ENCODE data around the gene PHACTR1.

PHACTR1 gene

DNA sequence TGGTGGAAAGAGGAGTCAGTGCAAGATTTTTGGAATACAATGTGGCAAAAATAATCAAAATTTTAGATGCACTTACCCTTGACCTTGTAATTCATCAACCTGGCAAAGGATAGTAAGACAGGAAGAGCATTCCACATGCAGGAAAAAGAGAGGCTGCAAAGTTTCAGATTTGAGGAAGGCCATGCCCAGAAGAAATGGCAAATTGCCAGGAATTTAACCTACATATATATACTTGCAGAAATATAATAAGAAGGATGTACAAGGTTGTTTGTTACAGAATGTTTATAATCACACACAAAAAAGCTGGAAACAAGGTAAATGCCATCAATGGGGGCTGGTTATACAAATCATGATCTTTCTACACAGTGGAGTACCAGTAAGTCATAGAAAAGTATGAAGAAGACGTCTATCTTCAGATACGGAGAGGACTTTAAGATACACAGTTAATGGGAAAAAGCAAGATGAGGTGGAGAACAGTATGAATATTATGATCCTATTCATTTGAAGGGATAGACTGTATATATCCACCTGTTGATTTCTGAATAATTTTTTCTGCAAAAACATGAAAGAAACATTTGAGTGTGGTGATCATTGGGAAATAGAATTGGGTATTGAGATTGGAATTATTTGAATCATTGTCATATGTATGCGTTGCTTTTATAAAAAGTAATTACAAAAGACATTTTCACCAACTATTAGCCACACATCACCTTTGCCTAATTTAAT, 358.0 kb downstream of the PHACTR1 start:
- no peak for DNase-seq (ENCODE audit: low spot score)

DNA sequence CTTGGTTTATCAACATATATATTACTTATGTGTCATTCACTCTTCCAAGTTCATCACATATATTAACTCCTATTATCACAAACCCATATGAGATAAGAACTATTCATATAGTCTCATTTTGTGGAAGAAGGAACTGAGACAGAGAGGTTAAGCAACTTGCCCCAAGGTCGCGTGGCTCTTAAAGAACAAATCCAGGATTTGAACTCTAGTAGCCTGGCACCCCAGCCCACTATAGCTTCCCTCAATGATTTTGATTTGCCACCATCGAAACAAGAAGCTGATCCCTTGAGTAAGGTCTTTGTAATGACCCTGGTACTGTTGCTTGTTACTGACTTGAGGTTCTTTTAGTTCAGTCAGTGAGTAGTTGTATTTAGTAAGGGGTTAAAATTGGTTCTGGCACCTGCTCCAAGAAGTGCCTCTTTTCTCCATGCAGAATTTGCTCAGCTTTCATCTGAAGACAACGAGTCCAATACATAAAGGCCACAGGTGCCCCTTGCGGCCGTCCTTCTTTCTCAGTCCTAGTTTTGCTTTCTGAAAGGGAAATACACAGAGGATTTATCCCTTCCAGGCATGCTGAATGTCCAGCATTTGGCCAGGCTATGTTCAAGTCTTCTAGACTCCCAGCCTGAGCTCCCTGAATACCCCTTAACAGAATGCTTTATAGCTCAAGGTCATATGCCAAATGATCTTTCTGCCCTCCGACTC, 358.7 kb downstream of the PHACTR1 start:
- DNase-seq (ENCODE audit: low spot score) = no peak

- no peak for DNase-seq (ENCODE audit: low spot score)
These were observed 360.0 kb downstream of the PHACTR1 start for GRCh38 chr6:13076575-13076974.

DNA sequence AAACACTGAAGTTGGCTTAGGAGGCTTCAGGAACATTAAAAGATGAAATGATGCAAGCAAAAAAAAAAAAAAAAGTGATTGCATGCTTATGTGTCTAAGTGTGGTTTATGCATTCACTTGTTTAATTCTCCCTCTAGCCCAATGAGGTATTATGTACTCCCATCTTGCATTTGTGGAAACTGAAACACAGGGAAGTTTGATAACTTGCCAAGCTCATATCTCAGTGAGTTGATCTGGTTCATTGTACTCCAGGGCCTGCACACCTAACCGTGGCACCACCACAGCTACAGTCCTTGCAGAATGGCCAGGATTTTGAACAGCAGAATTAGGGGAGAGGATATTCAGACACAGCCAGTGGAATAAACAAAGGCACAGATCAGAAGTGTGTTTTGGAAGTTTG, 360.6 kb downstream of the PHACTR1 start:
- no peak for DNase-seq (ENCODE audit: low spot score)

DNA sequence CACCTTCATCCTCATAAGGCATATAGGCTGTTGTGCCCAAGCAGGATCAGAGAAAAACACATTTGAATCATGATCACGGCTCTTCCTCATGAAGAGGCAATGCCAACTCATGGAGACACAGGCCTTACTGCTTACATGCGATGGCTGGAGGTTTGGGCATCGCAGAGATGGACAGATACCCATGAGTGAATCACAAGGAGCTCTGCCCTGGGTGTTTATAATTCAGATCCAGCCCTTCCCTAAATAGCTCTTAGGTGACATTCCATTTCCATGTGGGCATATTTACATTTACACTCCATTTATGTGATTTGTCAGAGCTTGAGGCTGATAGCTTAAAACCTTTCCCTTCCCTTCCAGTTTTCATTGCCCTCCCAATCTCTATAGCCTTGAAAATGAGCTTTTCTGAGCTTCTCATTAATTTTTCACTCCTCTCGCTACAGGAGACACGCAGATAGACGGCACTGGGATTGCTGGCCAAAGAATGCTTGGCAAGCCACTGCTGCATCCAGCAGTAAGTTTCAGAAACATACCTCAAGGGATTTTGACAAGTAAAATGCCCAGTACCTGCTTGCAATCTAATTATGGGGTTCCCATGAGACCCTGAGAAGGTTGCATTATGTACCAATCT, 362.6 kb downstream of the PHACTR1 start:
- DNase-seq (ENCODE audit: low spot score) = no peak

DNA sequence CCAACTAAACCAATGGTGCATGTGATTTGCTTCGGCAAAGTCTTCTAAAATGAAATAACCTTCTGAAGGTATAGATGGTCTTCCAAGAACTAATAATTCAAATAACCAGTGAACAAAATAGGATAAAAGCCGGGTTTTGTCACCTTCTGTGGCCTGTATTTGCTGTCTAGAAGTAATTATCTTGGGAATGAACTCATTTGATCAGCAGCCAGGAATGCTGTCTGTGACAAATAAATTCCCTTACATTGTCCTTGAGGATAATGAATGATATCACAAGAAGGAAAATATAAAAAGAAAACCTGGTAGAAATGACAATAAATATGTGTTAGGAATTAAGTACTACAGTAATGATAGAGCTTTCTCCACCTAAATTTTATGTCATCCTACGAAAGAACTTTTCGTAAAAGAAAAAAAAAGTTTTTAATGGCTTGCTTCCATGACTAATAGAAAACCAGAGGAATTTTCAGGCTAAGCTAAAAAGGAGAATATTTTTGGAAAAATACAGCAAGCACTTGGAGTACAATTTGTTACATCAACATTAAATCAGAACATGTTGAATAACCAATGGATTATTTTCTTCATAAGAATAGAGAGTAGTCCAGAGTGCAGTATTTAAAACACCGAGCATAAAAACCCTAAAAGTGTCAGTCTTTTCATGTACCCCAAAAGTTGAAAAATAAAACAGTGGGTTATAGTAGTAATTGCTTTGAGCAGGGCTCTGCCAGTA, 364.1 kb downstream of the PHACTR1 start:
- no peak for DNase-seq (ENCODE audit: low spot score)

GRCh38 chr6:13081189-13081563, 364.6 kb downstream of the PHACTR1 start:
- no peak for DNase-seq (ENCODE audit: low spot score)

DNA sequence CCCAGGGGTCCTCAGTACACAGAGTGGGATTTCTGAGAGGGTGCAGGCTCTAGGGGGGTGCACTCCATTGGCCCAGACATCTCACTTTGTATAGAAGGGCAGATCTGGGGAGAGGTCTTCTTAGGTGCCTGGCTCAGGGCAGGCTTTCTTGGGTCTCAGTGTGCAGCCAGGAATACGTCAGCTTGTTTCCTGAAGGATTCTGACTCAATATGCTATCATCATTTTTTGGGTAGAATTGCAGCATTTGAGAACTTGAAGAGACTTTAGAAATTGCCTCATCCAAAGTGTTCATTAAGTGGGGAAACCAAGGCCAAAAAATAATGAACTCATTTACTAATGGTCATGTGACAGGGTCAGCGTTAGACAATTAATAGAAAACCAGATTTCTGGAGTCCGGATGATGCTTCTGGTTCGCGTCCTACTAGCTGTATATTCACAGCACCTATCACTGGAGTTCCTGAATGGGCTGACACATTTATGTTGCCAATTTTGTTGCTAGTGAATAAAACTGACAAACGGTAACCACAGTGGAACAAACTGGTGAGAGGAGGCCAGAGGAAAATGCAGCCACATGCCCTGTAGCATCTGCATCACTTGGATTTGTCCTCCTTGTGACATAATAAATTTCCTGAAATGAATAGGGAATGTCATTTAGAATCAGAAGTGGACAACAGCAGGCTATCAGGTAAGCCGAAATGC, 372.9 kb downstream of the PHACTR1 start:
- no peak for DNase-seq (ENCODE audit: low spot score)

GRCh38 chr6:13091192-13091591, 374.6 kb downstream of the PHACTR1 start:
- no peak for DNase-seq (ENCODE audit: low spot score)

GRCh38 chr6:13094781-13095425, 378.3 kb downstream of the PHACTR1 start:
- no peak for DNase-seq (ENCODE audit: low spot score)

DNA sequence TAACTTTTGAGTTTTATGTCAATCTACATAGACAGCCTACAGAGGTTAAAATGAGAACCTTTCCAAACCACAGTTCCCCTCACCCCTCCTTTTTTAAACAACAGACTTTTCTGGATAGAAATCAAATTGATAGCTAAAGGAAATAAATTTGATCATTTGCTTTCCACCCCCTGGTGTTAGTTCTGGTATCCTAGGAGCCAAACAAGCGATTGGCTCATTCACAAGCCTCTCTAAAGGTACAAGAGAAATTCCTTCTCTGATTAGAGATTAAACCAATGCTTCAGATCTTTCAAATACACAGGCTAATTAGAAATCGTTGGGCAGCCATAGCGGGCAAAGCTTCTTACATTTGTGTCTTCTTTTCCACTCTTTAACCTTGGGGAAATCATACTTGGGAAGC, 379.5 kb downstream of the PHACTR1 start:
- no peak for DNase-seq (ENCODE audit: low spot score)

DNA sequence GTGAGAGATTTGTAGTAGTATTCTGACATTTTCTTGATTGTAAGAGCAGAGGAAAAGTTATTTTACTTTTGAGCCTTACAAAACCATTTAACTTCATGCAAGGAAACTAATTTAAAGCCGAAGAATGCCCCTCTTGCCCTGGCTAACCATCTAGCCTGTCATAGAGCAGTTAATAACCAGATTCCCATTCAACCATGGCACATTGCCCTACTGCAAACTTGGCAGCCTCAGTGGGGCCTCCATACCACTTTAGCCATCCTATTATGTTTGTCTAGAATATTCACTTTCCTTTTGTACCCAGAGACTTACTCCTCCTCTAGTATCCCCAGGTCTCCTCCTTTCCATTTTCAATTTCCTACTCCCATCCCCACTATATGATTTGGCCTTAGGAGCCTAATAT, 380.9 kb downstream of the PHACTR1 start:
- no peak for DNase-seq (ENCODE audit: low spot score)

GRCh38 chr6:13098006-13098405, 381.4 kb downstream of the PHACTR1 start:
- no peak for DNase-seq (ENCODE audit: low spot score)

DNA sequence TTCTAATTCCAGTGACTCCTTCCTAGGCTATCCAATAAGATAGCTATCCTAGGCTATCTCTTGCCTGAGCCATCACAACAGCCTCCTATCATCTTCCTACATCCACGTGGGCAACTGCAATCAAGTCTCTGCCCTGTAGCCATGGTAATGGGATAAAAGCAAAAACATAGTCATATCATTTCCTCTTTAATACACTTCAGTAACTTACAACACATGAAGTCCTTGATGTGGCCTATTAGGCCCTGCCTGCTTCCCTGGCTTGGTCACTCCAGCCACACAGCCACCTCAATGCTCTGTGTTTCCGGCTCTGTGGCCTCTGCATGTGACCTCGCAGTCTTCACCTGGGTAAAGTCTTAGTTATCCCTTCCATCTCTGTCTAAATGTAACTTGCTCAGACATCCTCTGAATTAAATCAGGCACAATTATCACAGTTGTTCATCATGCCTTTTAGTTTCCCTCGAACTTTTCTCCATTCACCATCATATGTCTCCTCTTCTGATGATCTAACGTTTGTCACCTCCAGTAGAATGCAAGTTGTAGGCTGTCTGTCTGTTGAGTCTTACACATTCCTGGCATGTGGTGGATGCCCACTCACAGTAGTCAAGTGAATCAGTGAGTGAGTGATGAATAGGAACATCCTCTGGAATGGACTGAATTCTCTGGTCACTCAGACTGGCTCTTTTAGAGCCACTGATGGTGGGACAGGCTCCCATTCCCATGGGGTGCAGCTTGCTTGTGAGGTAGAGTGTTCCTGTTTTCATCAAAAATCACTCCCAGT, 382.4 kb downstream of the PHACTR1 start:
- no peak for DNase-seq (ENCODE audit: low spot score)

GRCh38 chr6:13099771-13100170, 383.2 kb downstream of the PHACTR1 start:
- no peak for DNase-seq (ENCODE audit: low spot score)

DNA sequence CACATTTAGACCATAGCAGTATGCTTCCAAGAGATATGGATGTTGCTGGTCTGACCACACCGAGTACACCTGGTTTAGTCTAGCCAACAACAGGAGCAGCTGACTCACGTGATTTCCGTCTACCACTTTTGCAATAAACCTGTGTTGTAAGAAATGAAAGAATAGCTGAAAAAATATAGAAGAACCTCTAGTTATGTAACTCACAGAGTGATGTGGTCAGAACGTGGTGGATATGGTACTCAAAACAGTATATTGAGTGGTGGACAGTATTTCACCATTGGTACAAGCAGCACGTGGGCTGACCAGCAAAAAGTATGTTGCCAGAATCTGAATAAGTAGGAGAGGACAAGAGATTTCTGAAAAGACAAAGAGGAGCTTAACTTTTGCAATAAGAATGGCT, 384.8 kb downstream of the PHACTR1 start:
- DNase-seq (ENCODE audit: low spot score) = no peak

- no peak for DNase-seq (ENCODE audit: low spot score)
These were observed 385.4 kb downstream of the PHACTR1 start for GRCh38 chr6:13101985-13102384.

GRCh38 chr6:13103169-13103568, 386.6 kb downstream of the PHACTR1 start:
- DNase-seq (ENCODE audit: low spot score) = no peak

DNA sequence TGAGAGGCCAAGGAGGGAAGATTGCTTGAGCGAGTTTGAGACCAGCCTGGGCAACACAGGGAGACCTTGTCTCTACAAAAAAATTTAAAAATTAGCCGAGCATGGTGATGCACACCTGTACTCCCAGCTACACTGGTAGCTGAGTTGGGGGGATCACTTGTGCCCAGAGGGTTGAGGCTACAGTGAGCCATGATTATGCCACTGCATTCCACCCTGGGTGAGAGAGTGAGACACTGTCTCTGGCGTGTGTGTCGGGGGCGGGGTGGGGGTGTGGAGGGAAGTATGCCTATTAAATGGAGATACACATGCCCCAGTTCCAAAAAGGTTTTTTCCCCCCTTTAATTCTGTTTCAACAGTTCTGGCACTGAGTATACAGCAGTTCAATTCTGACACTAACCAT, 388.6 kb downstream of the PHACTR1 start:
- no peak for DNase-seq (ENCODE audit: low spot score)

- DNase-seq (ENCODE audit: low spot score) = no peak
These were observed 396.4 kb downstream of the PHACTR1 start for GRCh38 chr6:13112921-13113320.

GRCh38 chr6:13113376-13113775, 396.8 kb downstream of the PHACTR1 start:
- no peak for DNase-seq (ENCODE audit: low spot score)
